Common myeloid progenitor, CD34-positive (primary cell): Measurements from ENCODE around the gene TP53RK.

Experiments used
- CTCF ChIA-PET: fragments of 350-600 bp; sonication (Branson Sonifier 250); formaldehyde crosslinking; loops from one replicate; lab custom pipeline; 2021; ENCODE audit warnings: antibody characterized with exemption; lab: Charles Lee
- POLR2A ChIA-PET: fragments of 350-600 bp; sonication (Branson Sonifier 250); formaldehyde crosslinking; loops from one replicate; lab custom pipeline; 2021; ENCODE audit warnings: antibody characterized with exemption; lab: Charles Lee
- DNase-seq, 3 donors: peaks; one replicate each; pipeline versions ENCODE4 v3.0.0 to v3.0.0-alpha.2; 2013
- H3K27ac ChIP-seq, 2 experiments: 1 replicate in 1 of 2; 2 replicates in 1 of 2; pipeline ENCODE4 v1.7.0; 2013; ENCODE audit warnings: inconsistent platforms in 2 of 2, low read length in 2 of 2, mild to moderate bottlenecking in 2 of 2, low read depth in 1 of 2, moderate library complexity in 1 of 2; ENCODE audit not compliant: severe bottlenecking in 2 of 2, insufficient read depth in 1 of 2, poor library complexity in 1 of 2
- H3K27me3 ChIP-seq, 5 experiments: replicated peaks in 2 of 5; 1 replicate in 3 of 5; 2 replicates in 2 of 5; pipeline versions ENCODE4 v1.6.1 to v1.7.0; 2013; ENCODE audit warnings: low read length in 4 of 5, mild to moderate bottlenecking in 2 of 5, moderate library complexity in 2 of 5, inconsistent platforms in 1 of 5; ENCODE audit not compliant: insufficient read depth in 5 of 5, control insufficient read depth in 4 of 5
- H3K36me3 ChIP-seq, 4 experiments: 1 replicate in 2 of 4; 2 replicates in 2 of 4; pipeline versions ENCODE4 v1.6.1 to v1.7.0; 2013; ENCODE audit warnings: low read length in 3 of 4, control low read depth in 1 of 4, mild to moderate bottlenecking in 1 of 4; ENCODE audit not compliant: control insufficient read depth in 4 of 4, insufficient read depth in 4 of 4
- H3K4me1 ChIP-seq, 4 experiments: 1 replicate in 3 of 4; 2 replicates in 1 of 4; pipeline versions ENCODE4 v1.6.1 to v1.7.1; 2013; ENCODE audit warnings: low read length in 3 of 4, mild to moderate bottlenecking in 3 of 4, control low read depth in 1 of 4, inconsistent platforms in 1 of 4, moderate library complexity in 1 of 4; ENCODE audit not compliant: control insufficient read depth in 4 of 4, insufficient read depth in 4 of 4; ENCODE audit errors: control extremely low read depth in 1 of 4
- H3K4me3 ChIP-seq, 7 experiments: 1 replicate in 4 of 7; 2 replicates in 3 of 7; pipeline versions ENCODE4 v1.5.1 to v1.7.0; 2013; ENCODE audit warnings: mild to moderate bottlenecking in 7 of 7, low read length in 6 of 7, moderate library complexity in 6 of 7, inconsistent platforms in 2 of 7, low read depth in 2 of 7, control low read depth in 1 of 7; ENCODE audit not compliant: insufficient read depth in 4 of 7, control insufficient read depth in 1 of 7; ENCODE audit errors: extremely low read depth in 1 of 7
- H3K9me3 ChIP-seq, 5 experiments: 1 replicate in 4 of 5; 2 replicates in 1 of 5; pipeline versions ENCODE4 v1.6.1 to v1.7.1; 2013; ENCODE audit warnings: low read length in 4 of 5, mild to moderate bottlenecking in 2 of 5, inconsistent platforms in 1 of 5, low read depth in 1 of 5, moderate library complexity in 1 of 5; ENCODE audit not compliant: control insufficient read depth in 4 of 5, insufficient read depth in 2 of 5; ENCODE audit errors: control extremely low read depth in 1 of 5
- WGBS: methylation state at CpG from one replicate; pipeline ENCODE4 v1.1.5; 2013; ENCODE audit not compliant: insufficient coverage; 5-methylcytosine and 5-hydroxymethylcytosine counted together

The TP53RK gene

DNA sequence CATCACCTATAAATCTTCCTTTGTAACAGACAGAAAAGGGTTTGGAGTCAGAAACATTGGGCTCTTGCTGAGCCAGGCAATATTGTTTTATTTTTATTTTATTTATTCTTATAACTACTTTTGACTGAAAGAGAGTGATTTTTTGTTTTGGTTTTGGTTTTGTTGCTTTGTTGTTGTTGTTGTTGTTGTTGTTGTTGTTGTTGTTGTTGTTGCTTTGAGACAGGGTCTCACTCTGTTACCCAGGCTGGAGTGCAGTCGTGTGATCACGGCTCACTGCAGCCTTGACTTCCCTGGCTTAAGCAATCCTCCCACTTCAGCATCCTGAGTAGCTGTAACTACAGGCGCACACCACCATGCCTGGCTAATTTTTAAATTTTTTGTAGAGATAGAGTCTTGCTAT is 22.9 kb downstream of the TP53RK start:
- ChIA-PET CTCF (interaction anchor here (0.7 to 1.2 kb wide), 2 partner anchors 87 to 125 kb away, joined by 3 read pairs; no protein-coding TSS in a partner anchor), POLR2A (no interaction called here)
- Histone ChIP-seq H3K36me3 (no peaks in the 10 kb centered on the region), H3K4me1 (no peaks in the 10 kb centered on the region), H3K27me3 (peaks cover 0 to 2% (median 0%) of the 10 kb centered on the region in 5 experiments), H3K4me3 (no peak overlapping the region), H3K9me3 (peaks cover 0 to 13% (median 3%) of the 10 kb centered on the region in 5 experiments), H3K27ac (no peak overlapping the region)
- no CpG with 5 or more reads among the region's 3 CpGs for WGBS
- DNase-seq, result no peak

DNA sequence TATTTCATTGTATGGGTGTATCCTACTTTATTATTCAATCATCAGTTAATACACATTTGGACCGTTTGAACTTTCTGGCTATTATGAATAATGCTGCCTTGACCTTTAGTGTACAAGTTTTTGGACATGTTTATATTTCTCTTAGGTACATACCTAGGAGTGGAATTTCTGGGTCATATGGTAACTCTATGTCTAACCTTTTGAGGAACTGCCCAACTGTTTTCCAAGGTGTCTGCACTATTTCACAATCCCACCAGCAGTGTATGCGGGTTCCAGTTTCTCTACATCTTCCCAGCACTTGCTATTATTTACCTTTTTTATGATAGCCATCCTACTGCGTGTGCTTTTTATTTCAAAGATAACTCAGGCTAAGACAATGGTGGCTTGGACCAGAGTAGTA is 23.6 kb downstream of the TP53RK start:
- CTCF ChIA-PET, result interaction anchor here (0.7 kb wide), 1 partner anchor 124 kb away, joined by 3 read pairs; no protein-coding TSS in a partner anchor
- no peak for DNase-seq
- peaks cover 0 to 2% (median 0%) of the 10 kb centered on the region in 5 experiments for H3K27me3 ChIP-seq
- WGBS, result 100% methylated on average over 1 of the region's 3 CpGs
- H3K36me3 ChIP-seq, result no peaks in the 10 kb centered on the region
- no peaks in the 10 kb centered on the region for H3K4me1 ChIP-seq
- H3K27ac ChIP-seq, result no peak overlapping the region
- POLR2A ChIA-PET, result no interaction called here
- H3K4me3 ChIP-seq, result no peak overlapping the region
- peaks cover 0 to 9% (median 3%) of the 10 kb centered on the region in 5 experiments for H3K9me3 ChIP-seq

DNA sequence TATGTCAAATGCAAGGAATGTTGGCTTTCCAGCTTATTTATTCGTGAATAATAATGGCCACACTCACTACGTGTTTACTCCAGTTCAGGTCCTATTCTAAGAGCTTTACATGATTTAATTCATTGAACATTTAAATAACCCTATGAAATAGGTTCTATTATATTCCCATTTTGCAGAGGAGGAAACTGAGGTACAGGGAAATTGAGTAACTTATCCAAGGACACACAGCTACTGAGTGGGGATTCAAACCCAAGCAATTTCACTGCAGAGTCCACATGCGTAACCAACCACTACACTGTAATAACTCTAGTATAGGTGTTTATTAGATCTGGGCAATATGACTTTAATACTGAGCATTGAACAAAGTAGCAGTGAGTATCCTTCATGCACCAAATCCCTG is 25.7 kb downstream of the TP53RK start:
- no peak overlapping the region for H3K27ac ChIP-seq
- no peaks in the 10 kb centered on the region for H3K36me3 ChIP-seq
- no CpG with 5 or more reads among the region's 3 CpGs for WGBS
- peaks cover 0 to 2% (median 0%) of the 10 kb centered on the region in 5 experiments for H3K27me3 ChIP-seq
- no peaks in the 10 kb centered on the region for H3K4me1 ChIP-seq
- peaks cover 0 to 3% (median 0%) of the 10 kb centered on the region in 5 experiments for H3K9me3 ChIP-seq
- CTCF ChIA-PET, result interaction anchor here (0.6 to 1.6 kb wide), 3 partner anchors 17 to 92 kb away, joined by 3 to 6 read pairs (median 3); no protein-coding TSS in a partner anchor
- H3K4me3 ChIP-seq, result no peak overlapping the region
- DNase-seq, result no peak
- POLR2A ChIA-PET, result no interaction called here

DNA sequence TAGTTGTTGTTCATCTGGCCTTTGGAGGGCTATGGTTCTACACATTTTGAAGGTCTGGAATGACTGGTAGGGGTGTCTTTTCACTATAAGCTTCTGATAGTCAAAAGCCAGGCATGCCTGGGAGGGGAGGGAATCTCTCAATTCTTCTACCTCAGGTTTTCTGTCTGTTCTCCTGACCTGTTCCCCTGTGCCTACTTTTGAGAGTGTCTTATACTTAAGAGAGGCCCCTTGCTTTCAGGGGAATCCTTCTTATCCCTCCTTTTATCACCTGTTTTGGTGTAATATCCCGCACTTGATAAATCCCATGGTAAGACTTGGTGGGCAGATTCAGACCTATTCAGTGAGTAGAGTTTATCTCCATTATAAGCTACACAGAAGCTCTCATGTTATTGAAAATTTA is 27.6 kb downstream of the TP53RK start:
- ChIA-PET POLR2A (no interaction called here), CTCF (interaction anchor here (0.8 kb wide), 1 partner anchor 11 kb away, joined by 3 read pairs; no protein-coding TSS in a partner anchor)
- Histone ChIP-seq H3K4me1 (no peaks in the 10 kb centered on the region), H3K4me3 (no peak overlapping the region), H3K27ac (no peak overlapping the region), H3K36me3 (no peaks in the 10 kb centered on the region), H3K27me3 (peaks cover 0 to 3% (median 0%) of the 10 kb centered on the region in 5 experiments), H3K9me3 (peaks cover 0 to 3% (median 0%) of the 10 kb centered on the region in 5 experiments)
- no peak for DNase-seq
- WGBS, result no CpG with 5 or more reads among the region's 1 CpG

- Histone ChIP-seq H3K9me3 (peaks cover 0 to 3% (median 0%) of the 10 kb centered on the region in 5 experiments), H3K27me3 (peaks cover 0 to 3% (median 0%) of the 10 kb centered on the region in 5 experiments), H3K4me3 (no peak overlapping the region), H3K4me1 (no peaks in the 10 kb centered on the region), H3K27ac (no peak overlapping the region), H3K36me3 (no peaks in the 10 kb centered on the region)
- CTCF ChIA-PET, result no interaction called here
- WGBS, result 100% methylated on average over 1 of the region's 4 CpGs
- POLR2A ChIA-PET, result no interaction called here
- no peak for DNase-seq
Measured at GRCh38 chr20:46660487-46660886, 28.8 kb downstream of the TP53RK start.

GRCh38 chr20:46657618-46658017 is 31.6 kb downstream of the TP53RK start:
- Histone ChIP-seq H3K36me3 (no peaks in the 10 kb centered on the region), H3K4me3 (no peak overlapping the region), H3K4me1 (no peaks in the 10 kb centered on the region), H3K27ac (no peak overlapping the region), H3K9me3 (peaks cover 0 to 3% (median 0%) of the 10 kb centered on the region in 5 experiments), H3K27me3 (peaks cover 5 to 11% (median 8%) of the 10 kb centered on the region in 5 experiments)
- CTCF ChIA-PET, result no interaction called here
- POLR2A ChIA-PET, result no interaction called here
- no peak for DNase-seq
- 96% methylated on average over 5 of the region's 7 CpGs for WGBS

GRCh38 chr20:46657137-46657536 is 32.1 kb downstream of the TP53RK start:
- H3K4me3 ChIP-seq, result no peak overlapping the region
- WGBS, result 98% methylated on average over 7 of the region's 8 CpGs
- POLR2A ChIA-PET, result no interaction called here
- no peaks in the 10 kb centered on the region for H3K4me1 ChIP-seq
- H3K9me3 ChIP-seq, result peaks cover 0 to 3% (median 0%) of the 10 kb centered on the region in 5 experiments
- no peaks in the 10 kb centered on the region for H3K36me3 ChIP-seq
- H3K27me3 ChIP-seq, result peaks cover 6 to 14% (median 12%) of the 10 kb centered on the region in 5 experiments
- H3K27ac ChIP-seq, result no peak overlapping the region
- CTCF ChIA-PET, result no interaction called here
- DNase-seq, result no peak
